Measurements from ENCODE around the gene GABRA5.

GABRA5 gene

GRCh38 chr15:26934848-26935247, 68.0 kb downstream of the GABRA5 start:
- DNase-seq, result no peak

GRCh38 chr15:26935322-26935721, 68.5 kb downstream of the GABRA5 start:
- DNase-seq, result no peak

- no peak for DNase-seq
Observed at GRCh38 chr15:26936502-26936901, 69.6 kb downstream of the GABRA5 start.

GRCh38 chr15:26937134-26937533, 70.3 kb downstream of the GABRA5 start:
- DNase-seq, result no peak

- no peak for DNase-seq
Observed at GRCh38 chr15:26939398-26939797, 72.5 kb downstream of the GABRA5 start.

GRCh38 chr15:26941489-26941888, 74.6 kb downstream of the GABRA5 start:
- no peak for DNase-seq

DNA sequence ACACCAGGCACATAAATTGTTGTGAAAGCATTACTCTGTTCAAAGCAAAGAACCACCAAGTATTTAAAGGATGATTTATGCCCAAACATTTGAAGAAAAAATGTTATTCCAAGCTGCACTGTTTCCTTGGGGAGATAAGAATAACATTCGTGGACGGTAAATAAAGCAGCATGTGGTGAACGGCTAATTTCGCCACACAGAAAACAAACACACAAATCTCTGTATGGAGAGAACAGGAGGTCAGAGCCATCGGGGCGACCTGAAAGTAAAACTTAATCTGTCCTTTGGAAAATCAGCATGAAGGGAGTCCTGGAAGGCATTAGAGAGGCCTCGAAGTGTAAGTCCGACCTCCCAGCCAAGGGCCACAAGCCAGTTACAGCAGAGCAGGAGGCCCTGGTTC, 77.0 kb downstream of the GABRA5 start:
- no peak for DNase-seq

DNA sequence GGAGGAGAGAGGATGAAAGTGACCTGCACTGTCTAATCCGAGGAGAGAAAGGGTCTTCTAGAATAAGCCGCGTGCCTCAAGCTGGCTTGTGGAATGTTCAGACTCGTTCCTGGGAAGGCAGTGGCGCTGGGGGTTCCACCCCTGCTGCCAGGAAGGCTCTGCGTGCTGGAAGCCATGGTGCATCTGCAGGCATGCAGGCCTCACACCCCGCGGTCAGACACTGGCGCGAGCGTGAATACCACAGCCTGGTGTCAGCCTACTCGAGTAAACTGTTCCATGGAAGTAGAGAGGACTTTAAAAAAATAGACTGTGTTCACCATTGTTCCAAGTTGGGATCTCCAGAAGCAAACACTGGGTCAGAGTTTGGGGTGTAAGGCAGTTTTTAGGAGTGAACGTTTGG, 78.2 kb downstream of the GABRA5 start:
- no peak for DNase-seq

GRCh38 chr15:26950001-26950400, 83.1 kb downstream of the GABRA5 start:
- DNase-seq, result no peak

DNA sequence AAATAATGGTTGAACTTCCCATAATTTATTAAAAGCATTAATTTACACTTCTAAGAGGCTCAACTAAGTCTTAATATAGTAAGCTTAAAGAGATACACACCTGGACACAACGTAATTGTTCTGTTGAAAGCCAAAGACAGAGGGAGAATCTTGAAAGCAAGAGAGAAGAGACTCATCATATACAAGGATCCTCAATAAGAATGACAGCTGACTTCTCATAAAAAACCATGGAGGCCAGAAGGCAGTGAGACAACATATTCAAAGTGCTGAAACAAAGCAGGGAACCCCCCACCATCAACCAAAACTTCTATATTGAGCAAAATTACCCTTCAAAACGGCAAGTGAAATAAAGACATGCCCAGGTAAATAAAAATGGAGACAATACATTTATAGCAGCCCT, 87.5 kb downstream of the GABRA5 start:
- no peak for DNase-seq

DNA sequence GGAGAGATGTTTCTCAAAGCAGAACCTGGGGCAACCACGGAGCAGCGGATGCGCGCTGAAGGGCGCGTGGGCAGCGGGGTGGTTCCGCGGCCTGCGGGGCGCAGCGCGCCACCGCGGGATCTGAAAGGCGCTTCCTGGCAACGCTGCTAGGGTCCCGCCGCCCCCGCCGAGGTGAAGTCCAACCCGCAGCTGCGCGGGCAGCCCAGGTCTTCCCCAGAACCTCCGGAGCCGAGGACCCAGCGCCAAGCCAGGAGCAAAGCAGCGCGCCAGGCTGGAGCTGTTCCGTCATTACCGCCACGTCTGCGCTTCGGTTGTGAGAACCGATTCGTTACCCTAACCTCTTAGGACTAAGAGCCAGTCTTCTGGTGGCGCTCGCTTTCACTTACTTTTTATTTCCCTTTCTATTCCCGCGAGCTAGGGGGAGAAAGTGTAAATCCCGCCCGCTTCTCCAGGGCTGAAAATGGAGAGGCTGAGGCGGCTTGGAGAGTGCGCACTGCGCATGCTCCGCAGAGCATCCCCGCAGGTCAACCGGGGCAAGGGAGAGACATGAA, 100.9 kb downstream of the GABRA5 start:
- no peak for DNase-seq

DNA sequence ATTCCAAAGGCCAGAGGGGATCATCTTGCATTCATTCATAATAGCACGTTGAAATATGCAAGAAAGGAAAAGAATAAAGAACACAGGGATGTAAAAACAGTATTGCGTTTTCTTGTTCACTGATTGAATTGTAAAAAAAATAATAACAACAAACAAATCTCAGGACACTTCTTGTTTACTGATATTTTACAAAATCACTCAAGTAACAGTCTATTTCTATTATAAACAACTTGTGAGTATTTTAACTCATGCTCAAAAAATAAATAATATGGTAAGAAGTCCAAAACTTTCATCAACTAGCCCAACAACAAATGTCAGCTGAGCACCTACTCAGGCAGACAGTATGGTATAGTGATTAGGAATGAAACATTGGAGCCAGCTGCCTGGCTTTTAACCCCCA, 101.9 kb downstream of the GABRA5 start:
- DNase-seq, result no peak

DNA sequence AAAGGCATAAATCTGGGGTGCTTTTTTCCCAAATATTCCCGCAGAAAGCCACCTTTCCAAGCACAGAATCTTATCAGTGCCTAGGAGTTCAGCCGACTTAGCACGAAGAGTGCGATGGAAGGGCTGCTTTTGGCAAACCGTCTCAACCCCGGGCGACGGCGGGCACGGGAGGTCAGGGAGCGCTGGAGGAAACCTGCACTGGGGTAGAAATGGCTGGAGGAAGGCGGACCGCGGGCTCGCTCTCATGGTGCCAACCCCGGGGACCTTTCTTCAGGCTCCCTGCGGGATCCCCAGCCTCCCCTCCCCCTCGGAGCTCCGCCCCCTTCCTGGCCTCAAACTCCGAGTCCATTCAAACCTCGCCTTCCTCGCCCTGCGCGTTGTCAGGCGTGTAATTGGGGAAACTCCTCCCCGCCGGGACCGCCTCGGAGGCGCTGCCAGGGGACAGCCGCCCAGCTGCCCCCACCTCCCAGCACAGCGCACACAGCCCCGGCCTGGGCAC, 103.9 kb downstream of the GABRA5 start, which contains the start of gene GABRG3:
Gene GABRG3 (plus strand): TSS at position 470 of the 499 bp plus-strand sequence.
- no peak for DNase-seq

DNA sequence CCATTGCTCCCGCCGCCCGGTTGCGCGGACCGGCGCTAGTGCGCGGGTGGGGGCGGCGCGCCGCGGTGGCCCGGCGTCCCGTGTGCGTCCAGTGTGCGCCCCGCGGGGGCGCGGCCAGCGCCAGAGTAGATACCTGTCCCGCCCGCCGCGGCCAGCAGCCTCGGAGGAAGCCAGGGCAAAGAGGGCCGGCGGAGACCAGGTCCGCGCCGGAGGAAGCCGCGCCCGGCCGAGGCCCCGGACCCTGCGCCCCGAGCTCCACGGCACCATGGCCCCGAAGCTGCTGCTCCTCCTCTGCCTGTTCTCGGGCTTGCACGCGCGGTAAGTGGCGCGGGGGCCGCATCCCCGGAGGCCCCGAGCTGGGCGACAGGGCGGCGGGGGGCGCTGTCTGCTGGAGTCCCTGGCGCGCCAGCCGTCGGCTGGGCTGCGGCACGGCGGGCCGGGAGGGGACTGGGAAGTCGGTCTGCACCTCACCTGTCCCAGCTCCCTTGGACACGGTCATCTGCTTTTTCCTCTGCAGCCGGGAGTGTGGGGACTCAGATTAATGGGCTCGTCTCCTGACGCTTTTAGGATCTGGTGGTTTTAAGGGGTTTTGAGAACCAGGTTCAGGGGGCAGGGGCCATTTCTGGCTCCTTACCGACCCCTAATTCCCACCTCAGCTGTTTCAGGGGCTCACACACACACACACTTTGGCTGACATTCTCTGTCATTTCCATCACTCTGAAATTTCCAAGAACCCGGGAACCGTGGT, 104.6 kb downstream of the GABRA5 start:
- DNase-seq, result no peak

GRCh38 chr15:26972636-26973035, 105.8 kb downstream of the GABRA5 start:
- no peak for DNase-seq

DNA sequence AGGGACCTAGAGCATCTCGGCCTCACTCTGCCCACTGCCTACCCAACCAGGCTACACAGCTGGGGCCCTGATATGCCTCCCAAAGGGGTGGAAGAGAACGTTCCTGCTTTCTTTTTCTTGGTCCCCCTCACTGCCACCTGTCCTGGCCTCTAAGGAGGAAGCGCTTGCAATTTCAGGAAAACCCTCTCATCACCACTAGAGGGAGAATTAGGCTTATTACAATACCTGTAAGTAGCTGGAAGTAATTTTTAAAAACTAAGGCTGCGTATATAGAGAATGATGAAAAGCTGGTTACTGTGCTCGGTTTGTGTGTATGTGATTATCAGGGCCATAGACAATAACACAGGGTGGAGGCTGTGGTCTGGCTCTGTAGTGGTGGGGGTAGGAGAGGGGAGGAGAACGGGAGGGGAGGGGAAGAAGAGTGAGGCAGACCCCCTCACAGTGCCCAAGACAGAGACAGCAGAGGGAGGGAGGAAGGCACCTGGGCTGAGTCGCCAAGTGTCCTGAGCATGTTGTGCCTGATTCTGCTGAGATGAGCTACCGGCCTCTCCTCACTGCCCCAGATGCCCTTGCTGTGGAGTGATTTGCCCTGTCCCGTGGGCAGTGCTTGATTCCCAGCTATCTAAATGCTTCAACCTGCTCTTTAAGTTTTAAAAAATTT, 107.4 kb downstream of the GABRA5 start:
- DNase-seq, result peak; percentile 26

- DNase-seq, result no peak
Observed at GRCh38 chr15:26981492-26981891, 114.6 kb downstream of the GABRA5 start.

- no peak for DNase-seq
Observed at GRCh38 chr15:26983822-26984221, 117.0 kb downstream of the GABRA5 start.

DNA sequence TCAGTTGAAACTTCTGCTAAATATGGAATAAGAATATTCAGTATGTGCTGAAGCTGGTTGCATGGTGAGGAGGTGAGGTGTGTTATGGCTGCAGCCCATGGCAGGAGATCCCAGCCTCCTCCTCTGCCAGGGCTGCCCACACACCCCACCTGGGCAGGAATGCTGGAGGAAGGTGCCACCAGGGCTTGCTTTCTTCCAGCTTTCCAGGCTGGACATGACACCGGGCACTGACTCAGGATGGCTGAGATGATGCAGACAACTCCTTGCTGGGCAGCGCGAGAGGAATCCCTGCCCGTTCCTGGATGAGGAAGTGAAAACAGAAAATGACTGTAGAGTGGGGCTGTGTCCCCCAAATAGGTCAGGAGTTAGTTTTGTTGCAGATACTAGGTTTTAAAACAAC, 118.2 kb downstream of the GABRA5 start:
- DNase-seq, result no peak

- DNase-seq, result no peak
Observed at GRCh38 chr15:26996250-26996649, 129.4 kb downstream of the GABRA5 start.
